ENCODE data around the gene RNF34.

RNF34 gene

DNA sequence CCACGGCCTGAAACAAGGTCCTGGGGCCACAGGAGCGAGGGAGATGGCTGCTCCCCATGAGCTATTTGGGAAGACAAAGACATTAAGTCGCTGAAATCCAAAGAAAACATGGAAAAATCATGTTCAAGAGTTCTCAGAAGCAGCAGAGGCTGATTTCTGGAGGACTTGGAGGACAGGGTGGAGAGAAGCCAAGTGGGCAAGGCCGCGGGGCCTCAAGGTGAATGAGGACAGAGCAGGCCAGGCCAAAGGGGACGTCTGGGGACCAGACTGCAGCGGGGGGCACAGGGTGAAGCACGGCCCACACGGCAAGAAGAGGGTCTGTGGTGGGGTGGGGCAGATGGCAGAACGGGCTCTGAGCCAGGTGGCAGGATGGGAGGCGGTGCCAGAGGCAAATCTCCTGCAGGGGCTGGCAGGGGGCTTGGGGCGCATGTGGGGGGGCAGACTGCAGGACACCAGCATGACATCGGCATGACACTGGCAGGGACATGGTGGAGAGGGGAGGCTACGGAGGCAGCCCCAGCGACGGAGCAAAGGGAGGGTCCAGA is 48.9 kb downstream of the RNF34 start:
- Histone ChIP-seq H2AFZ (ENCODE audit: low read length) (no peak overlapping the region), H3K4me2 (ENCODE audit: low read depth, low read length, poor library complexity, severe bottlenecking) (no peak overlapping the region), H3K4me1 (ENCODE audit: insufficient read depth, low read length, poor library complexity, severe bottlenecking) (no peaks in the 10 kb centered on the region), H3K9me2 (replicated peaks; ENCODE audit: low read depth, low read length) (no peaks in the 10 kb centered on the region), H3F3A (ENCODE audit: low read depth) (no peaks in the 10 kb centered on the region), H4K20me1 (ENCODE audit: insufficient read depth, low read length, poor library complexity, severe bottlenecking) (peaks cover 20% of the 10 kb centered on the region), H3K9ac (ENCODE audit: low read depth, low read length, poor library complexity, severe bottlenecking) (no peak overlapping the region), H3K36me3 (ENCODE audit: insufficient read depth, low read length) (peaks cover 83% of the 10 kb centered on the region; the same call in 1 of the 2 replicates), H3K4me3 (ENCODE audit: low read length, poor library complexity, severe bottlenecking) (no peak overlapping the region), H3K79me2 (ENCODE audit: insufficient read depth, low read length) (peaks cover 35% of the 10 kb centered on the region), H3K9me3 (ENCODE audit: insufficient read depth, low read depth, low read length) (no peaks in the 10 kb centered on the region), H3K27me3 (ENCODE audit: insufficient read depth, low read length, poor library complexity, severe bottlenecking) (no peaks in the 10 kb centered on the region)
- TF ChIP-seq, protein P1, sequence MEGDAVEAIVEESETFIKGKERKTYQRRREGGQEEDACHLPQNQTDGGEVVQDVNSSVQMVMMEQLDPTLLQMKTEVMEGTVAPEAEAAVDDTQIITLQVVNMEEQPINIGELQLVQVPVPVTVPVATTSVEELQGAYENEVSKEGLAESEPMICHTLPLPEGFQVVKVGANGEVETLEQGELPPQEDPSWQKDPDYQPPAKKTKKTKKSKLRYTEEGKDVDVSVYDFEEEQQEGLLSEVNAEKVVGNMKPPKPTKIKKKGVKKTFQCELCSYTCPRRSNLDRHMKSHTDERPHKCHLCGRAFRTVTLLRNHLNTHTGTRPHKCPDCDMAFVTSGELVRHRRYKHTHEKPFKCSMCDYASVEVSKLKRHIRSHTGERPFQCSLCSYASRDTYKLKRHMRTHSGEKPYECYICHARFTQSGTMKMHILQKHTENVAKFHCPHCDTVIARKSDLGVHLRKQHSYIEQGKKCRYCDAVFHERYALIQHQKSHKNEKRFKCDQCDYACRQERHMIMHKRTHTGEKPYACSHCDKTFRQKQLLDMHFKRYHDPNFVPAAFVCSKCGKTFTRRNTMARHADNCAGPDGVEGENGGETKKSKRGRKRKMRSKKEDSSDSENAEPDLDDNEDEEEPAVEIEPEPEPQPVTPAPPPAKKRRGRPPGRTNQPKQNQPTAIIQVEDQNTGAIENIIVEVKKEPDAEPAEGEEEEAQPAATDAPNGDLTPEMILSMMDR (conservative IDR thresholded peaks at IDR 0.05; ENCODE audit: low read length): no peak
- no peak for TF ChIP-seq EZH2phosphoT487 (IDR thresholded peaks at IDR 0.05; ENCODE audit: borderline replicate concordance)

DNA sequence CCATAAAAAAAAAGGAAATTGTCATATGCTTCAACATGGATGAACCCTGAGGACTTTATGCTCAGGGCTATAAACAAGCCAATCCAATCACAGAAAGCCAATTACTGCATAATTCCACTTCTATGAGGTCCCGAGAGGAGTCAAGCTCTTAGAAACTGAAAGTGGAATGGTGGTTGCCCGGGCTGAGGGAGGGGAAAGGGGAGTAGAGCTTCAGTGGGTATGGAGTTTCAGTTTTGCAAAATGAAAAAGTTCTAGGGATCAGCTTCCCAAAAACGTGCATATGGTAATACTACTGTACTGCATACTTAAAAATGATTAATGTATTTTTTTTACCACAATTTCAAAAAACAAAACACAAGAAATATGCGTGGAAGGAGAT is 52.0 kb downstream of the RNF34 start:
- TF ChIP-seq, protein P1 (conservative IDR thresholded peaks at IDR 0.05; ENCODE audit: low read length): no peak
- no peak for TF ChIP-seq EZH2phosphoT487 (IDR thresholded peaks at IDR 0.05; ENCODE audit: borderline replicate concordance)
- Histone ChIP-seq H3K4me1 (ENCODE audit: insufficient read depth, low read length, poor library complexity, severe bottlenecking) (no peaks in the 10 kb centered on the region), H4K20me1 (ENCODE audit: insufficient read depth, low read length, poor library complexity, severe bottlenecking) (peaks cover 41% of the 10 kb centered on the region), H3K27me3 (ENCODE audit: insufficient read depth, low read length, poor library complexity, severe bottlenecking) (no peaks in the 10 kb centered on the region), H3K79me2 (ENCODE audit: insufficient read depth, low read length) (peaks cover 59% of the 10 kb centered on the region), H3K4me3 (ENCODE audit: low read length, poor library complexity, severe bottlenecking) (no peak overlapping the region), H3K36me3 (ENCODE audit: insufficient read depth, low read length) (peaks cover 71% of the 10 kb centered on the region; the same call in 1 of the 2 replicates), H3K9me2 (replicated peaks; ENCODE audit: low read depth, low read length) (no peaks in the 10 kb centered on the region), H2AFZ (ENCODE audit: low read length) (no peak overlapping the region), H3K4me2 (ENCODE audit: low read depth, low read length, poor library complexity, severe bottlenecking) (no peak overlapping the region), H3K9me3 (ENCODE audit: insufficient read depth, low read depth, low read length) (no peaks in the 10 kb centered on the region), H3K9ac (ENCODE audit: low read depth, low read length, poor library complexity, severe bottlenecking) (no peak overlapping the region), H3F3A (ENCODE audit: low read depth) (no peaks in the 10 kb centered on the region)

DNA sequence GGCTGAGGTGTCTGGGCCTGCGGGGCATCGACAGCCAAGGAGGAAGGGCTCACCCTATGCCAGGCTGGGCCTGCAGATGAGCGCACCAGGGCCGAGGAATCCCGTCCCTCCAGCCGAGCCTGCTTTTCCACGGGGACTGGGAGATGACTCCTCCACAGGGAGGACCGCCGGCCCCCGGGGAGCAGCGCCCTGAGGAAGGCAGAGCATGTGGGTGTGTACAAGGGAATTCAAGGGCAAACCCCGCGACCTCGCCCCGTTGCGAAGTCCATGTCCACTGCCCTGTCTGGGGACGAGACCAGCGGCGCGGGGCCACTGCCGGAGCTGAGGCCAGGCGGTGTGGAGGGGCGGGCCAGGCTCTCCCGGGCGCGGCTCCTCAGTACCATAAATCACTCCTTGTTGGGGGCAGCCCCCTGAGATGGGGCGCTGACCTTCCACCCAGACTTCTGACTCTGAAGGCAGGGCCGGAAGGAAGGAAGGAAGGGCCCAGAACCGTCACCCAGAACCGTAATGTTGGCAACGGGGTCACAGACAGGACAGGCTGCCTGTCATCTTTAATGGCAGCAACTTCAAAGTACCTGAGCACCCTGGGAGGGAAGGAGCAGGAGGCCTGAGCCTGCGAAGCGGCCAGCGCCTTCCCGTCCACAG is 52.5 kb downstream of the RNF34 start:
- H3K79me2 ChIP-seq (ENCODE audit: insufficient read depth, low read length): peaks cover 63% of the 10 kb centered on the region
- TF ChIP-seq, protein P1 (conservative IDR thresholded peaks at IDR 0.05; ENCODE audit: low read length): no peak
- TF ChIP-seq EZH2phosphoT487 (IDR thresholded peaks at IDR 0.05; ENCODE audit: borderline replicate concordance): no peak

More for the DNA sequence above, 52.5 kb downstream of the RNF34 start:
- H3K9me3 ChIP-seq (ENCODE audit: insufficient read depth, low read depth, low read length): no peaks in the 10 kb centered on the region
- H2AFZ ChIP-seq (ENCODE audit: low read length): no peak overlapping the region
- H3K27me3 ChIP-seq (ENCODE audit: insufficient read depth, low read length, poor library complexity, severe bottlenecking): no peaks in the 10 kb centered on the region
- H3K9me2 ChIP-seq (replicated peaks; ENCODE audit: low read depth, low read length): no peaks in the 10 kb centered on the region
- no peaks in the 10 kb centered on the region for H3F3A ChIP-seq (ENCODE audit: low read depth)
- H4K20me1 ChIP-seq (ENCODE audit: insufficient read depth, low read length, poor library complexity, severe bottlenecking): peaks cover 46% of the 10 kb centered on the region
- no peak overlapping the region for H3K9ac ChIP-seq (ENCODE audit: low read depth, low read length, poor library complexity, severe bottlenecking)
- H3K4me3 ChIP-seq (ENCODE audit: low read length, poor library complexity, severe bottlenecking): no peak overlapping the region
- H3K36me3 ChIP-seq (ENCODE audit: insufficient read depth, low read length): peaks cover 68% of the 10 kb centered on the region; the same call in 1 of the 2 replicates
- no peaks in the 10 kb centered on the region for H3K4me1 ChIP-seq (ENCODE audit: insufficient read depth, low read length, poor library complexity, severe bottlenecking)
- H3K4me2 ChIP-seq (ENCODE audit: low read depth, low read length, poor library complexity, severe bottlenecking): no peak overlapping the region
